ENCODE data around the gene WDPCP.

The WDPCP gene

DNA sequence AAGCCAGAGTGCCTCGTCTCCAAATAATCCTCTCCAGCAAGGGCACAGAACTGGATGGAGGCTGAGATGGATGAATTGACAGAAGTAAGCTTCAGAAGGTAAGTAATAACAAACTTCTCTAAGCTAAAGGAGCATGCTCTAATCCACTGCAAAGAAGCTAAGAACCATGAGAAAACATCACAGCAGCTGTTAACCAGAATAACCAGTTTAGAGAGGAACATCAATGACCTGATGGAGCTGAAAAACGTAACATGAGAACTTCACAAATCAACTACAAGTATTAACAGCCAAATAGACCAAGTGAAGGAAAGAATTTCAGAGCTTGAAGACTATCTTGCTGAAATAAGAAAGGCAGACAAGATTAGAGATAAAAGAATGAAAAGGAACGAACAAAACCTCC is 32.3 kb downstream of the WDPCP start:
- ATAC-seq (ENCODE audit: low read depth), result no peak
- no peak overlapping the region for H3K4me3 ChIP-seq (ENCODE audit: severe bottlenecking)
- no peak overlapping the region for H3K27ac ChIP-seq (ENCODE audit: poor library complexity, severe bottlenecking)
- DNase-seq (ENCODE audit: low spot score), result no peak
- no peaks in the 10 kb centered on the region for H3K27me3 ChIP-seq (ENCODE audit: insufficient read depth, poor library complexity, severe bottlenecking)
- no peaks in the 10 kb centered on the region for H3K36me3 ChIP-seq (ENCODE audit: low read depth)
- no peaks in the 10 kb centered on the region for H3K9me3 ChIP-seq (ENCODE audit: severe bottlenecking)
- TF ChIP-seq, protein P1, sequence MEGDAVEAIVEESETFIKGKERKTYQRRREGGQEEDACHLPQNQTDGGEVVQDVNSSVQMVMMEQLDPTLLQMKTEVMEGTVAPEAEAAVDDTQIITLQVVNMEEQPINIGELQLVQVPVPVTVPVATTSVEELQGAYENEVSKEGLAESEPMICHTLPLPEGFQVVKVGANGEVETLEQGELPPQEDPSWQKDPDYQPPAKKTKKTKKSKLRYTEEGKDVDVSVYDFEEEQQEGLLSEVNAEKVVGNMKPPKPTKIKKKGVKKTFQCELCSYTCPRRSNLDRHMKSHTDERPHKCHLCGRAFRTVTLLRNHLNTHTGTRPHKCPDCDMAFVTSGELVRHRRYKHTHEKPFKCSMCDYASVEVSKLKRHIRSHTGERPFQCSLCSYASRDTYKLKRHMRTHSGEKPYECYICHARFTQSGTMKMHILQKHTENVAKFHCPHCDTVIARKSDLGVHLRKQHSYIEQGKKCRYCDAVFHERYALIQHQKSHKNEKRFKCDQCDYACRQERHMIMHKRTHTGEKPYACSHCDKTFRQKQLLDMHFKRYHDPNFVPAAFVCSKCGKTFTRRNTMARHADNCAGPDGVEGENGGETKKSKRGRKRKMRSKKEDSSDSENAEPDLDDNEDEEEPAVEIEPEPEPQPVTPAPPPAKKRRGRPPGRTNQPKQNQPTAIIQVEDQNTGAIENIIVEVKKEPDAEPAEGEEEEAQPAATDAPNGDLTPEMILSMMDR (IDR thresholded peaks at IDR 0.05; ENCODE audit: poor library complexity, severe bottlenecking), result no peak
- H3K4me1 ChIP-seq (ENCODE audit: insufficient read depth, poor library complexity, severe bottlenecking), result peaks cover 7% of the 10 kb centered on the region

DNA sequence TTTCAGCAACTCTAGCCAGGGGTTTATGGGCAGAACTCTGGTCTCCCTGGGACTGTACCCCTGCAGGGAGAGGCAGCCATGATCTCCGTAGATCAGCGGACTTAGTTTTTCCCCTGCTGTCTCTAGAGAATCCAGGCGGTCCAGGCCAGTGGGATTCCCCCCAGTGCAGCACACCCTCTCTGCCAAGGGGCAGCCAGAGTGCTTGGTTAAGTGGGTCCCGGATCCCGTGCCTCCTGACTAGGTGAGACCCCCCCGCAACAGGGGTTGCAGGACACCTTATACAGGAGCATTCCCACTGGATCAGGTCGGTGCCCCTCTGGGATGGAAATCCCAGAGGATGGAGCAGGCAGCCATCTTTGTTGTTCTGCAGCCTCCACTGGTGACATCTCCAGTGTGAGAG is 33.0 kb downstream of the WDPCP start:
- TF ChIP-seq, protein P1 (IDR thresholded peaks at IDR 0.05; ENCODE audit: poor library complexity, severe bottlenecking), result no peak
- no peak for DNase-seq (ENCODE audit: low spot score)
- H3K9me3 ChIP-seq (ENCODE audit: severe bottlenecking), result no peaks in the 10 kb centered on the region

GRCh38 chr2:63553049-63553448 is 35.2 kb downstream of the WDPCP start:
- ATAC-seq (ENCODE audit: low read depth) (peak; percentile 48; the same call in 1 of the 3 replicates), DNase-seq (ENCODE audit: low spot score) (no peak)
- H3K27me3 ChIP-seq (ENCODE audit: insufficient read depth, poor library complexity, severe bottlenecking), result no peaks in the 10 kb centered on the region
- TF ChIP-seq, protein P1 (IDR thresholded peaks at IDR 0.05; ENCODE audit: poor library complexity, severe bottlenecking), result no peak
- no peak overlapping the region for H3K27ac ChIP-seq (ENCODE audit: poor library complexity, severe bottlenecking)
- H3K9me3 ChIP-seq (ENCODE audit: severe bottlenecking), result no peaks in the 10 kb centered on the region
- H3K4me3 ChIP-seq (ENCODE audit: severe bottlenecking), result no peak overlapping the region
- H3K4me1 ChIP-seq (ENCODE audit: insufficient read depth, poor library complexity, severe bottlenecking), result peaks cover 7% of the 10 kb centered on the region
- H3K36me3 ChIP-seq (ENCODE audit: low read depth), result no peaks in the 10 kb centered on the region

More for the DNA sequence above, 33.0 kb downstream of the WDPCP start:
- no peak for ATAC-seq (ENCODE audit: low read depth)
- Histone ChIP-seq H3K36me3 (ENCODE audit: low read depth) (no peaks in the 10 kb centered on the region), H3K4me3 (ENCODE audit: severe bottlenecking) (no peak overlapping the region), H3K27ac (ENCODE audit: poor library complexity, severe bottlenecking) (no peak overlapping the region), H3K27me3 (ENCODE audit: insufficient read depth, poor library complexity, severe bottlenecking) (no peaks in the 10 kb centered on the region), H3K4me1 (ENCODE audit: insufficient read depth, poor library complexity, severe bottlenecking) (peaks cover 7% of the 10 kb centered on the region)

- Histone ChIP-seq H3K4me3 (ENCODE audit: severe bottlenecking) (no peak overlapping the region), H3K36me3 (ENCODE audit: low read depth) (no peaks in the 10 kb centered on the region; the same call in 1 of the 2 replicates), H3K27ac (ENCODE audit: poor library complexity, severe bottlenecking) (no peak overlapping the region), H3K9me3 (ENCODE audit: severe bottlenecking) (no peaks in the 10 kb centered on the region), H3K27me3 (ENCODE audit: insufficient read depth, poor library complexity, severe bottlenecking) (peaks cover 4% of the 10 kb centered on the region), H3K4me1 (ENCODE audit: insufficient read depth, poor library complexity, severe bottlenecking) (peaks cover 4% of the 10 kb centered on the region)
- TF ChIP-seq, protein P1 (IDR thresholded peaks at IDR 0.05; ENCODE audit: poor library complexity, severe bottlenecking), result no peak
- ATAC-seq (ENCODE audit: low read depth), result no peak
- DNase-seq (ENCODE audit: low spot score), result no peak
Measured at GRCh38 chr2:63545023-63545422, 43.3 kb downstream of the WDPCP start.

DNA sequence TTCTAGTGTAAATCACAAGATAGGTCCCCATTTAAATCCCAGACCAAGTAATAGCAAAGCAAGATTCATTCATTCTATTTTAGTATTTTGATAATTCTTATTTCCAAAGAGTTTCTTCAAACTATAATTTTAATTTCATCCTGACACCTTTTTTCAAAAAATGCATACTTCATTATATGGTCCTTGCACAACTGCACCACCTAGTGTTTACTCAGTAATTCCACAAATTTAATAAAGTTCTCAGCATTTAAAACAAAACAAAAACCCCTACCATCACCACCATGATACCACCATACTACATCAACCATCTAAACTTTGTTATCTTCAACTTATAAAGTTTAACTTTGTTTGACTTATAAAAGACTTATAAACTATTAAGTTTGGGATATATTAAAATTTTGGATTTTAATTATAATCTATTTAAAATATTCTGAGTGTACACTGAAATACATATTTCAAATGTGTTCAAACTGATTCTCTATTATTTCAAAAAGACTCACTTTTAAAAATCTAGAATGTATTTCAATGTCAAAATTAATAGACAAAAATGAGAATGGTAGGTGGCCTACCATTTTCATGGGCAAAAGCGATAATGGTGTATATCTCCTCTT is 44.2 kb downstream of the WDPCP start:
- H3K27me3 ChIP-seq (ENCODE audit: insufficient read depth, poor library complexity, severe bottlenecking), result peaks cover 4% of the 10 kb centered on the region
- peaks cover 13% of the 10 kb centered on the region for H3K4me1 ChIP-seq (ENCODE audit: insufficient read depth, poor library complexity, severe bottlenecking)
- 0 out of 3 replicates have a peak, but pooled peaks have one; percentile 40 for ATAC-seq (ENCODE audit: low read depth)
- TF ChIP-seq, protein P1 (IDR thresholded peaks at IDR 0.05; ENCODE audit: poor library complexity, severe bottlenecking), result peak; percentile 88
- H3K36me3 ChIP-seq (ENCODE audit: low read depth), result no peaks in the 10 kb centered on the region; the same call in 1 of the 2 replicates
- H3K27ac ChIP-seq (ENCODE audit: poor library complexity, severe bottlenecking), result no peak overlapping the region
- DNase-seq (ENCODE audit: low spot score), result no peak
- no peaks in the 10 kb centered on the region for H3K9me3 ChIP-seq (ENCODE audit: severe bottlenecking)
- no peak overlapping the region for H3K4me3 ChIP-seq (ENCODE audit: severe bottlenecking)

Data from RWPE2 (cell line).